Left ventricle myocardium inferior (tissue), 1 donor: ENCODE results near the gene SRP14. TPM values are rescaled to one million over a fixed set of nuclear protein-coding genes. Genes with fewer than 3 reads are reported as not detected.

ENCODE experiments used
- DNase-seq: peaks from one replicate; pipeline ENCODE4 v3.0.0-alpha.2; 2020
- H3K27ac ChIP-seq: fragments of 200-600 bp; replicated peaks from 2 replicates; pipeline ENCODE4 v1.8.0; 2021
- H3K27me3 ChIP-seq: fragments of 200-600 bp; 2 replicates; pipeline ENCODE4 v1.8.0; 2021; ENCODE audit warnings: low read depth
- H3K36me3 ChIP-seq: fragments of 200-600 bp; 2 replicates; pipeline ENCODE4 v1.8.0; 2021
- H3K4me1 ChIP-seq: fragments of 200-600 bp; 2 replicates; pipeline ENCODE4 v1.8.0; 2021
- H3K4me3 ChIP-seq: fragments of 200-600 bp; 2 replicates; pipeline ENCODE4 v1.8.0; 2021; ENCODE audit warnings: mild to moderate bottlenecking, moderate library complexity
- H3K9me3 ChIP-seq: fragments of 200-600 bp; replicated peaks from 2 replicates; pipeline ENCODE4 v1.8.0; 2021
- intact Hi-C: fragments of 100-400 bp; cut with micrococcal nuclease; formaldehyde crosslinking; loops from one replicate; pipeline ENCODE4 v1.11.0; 2022
- long read RNA-seq: library from polyadenylated mRNA; unstranded; transcript quantifications from one replicate; pipeline ENCODE4 v2.0.0, GENCODE V29; 2021
- total RNA-seq: library from RNA; stranded (reverse); fragmentation: NEBNext Ultra II Directional; extraction: Animal tissue kit (Norgen Biotek cat#: 25700); gene quantifications from one replicate; pipeline ENCODE4 v1.2.1, GENCODE V29; 2021
- TF ChIP-seq, protein P1 (sequence below): fragments of 200-600 bp; IDR thresholded peaks from 2 replicates; pipeline ENCODE4 v1.8.0; 2021; ENCODE audit warnings: antibody characterized with exemption, mild to moderate bottlenecking, borderline replicate concordance
- donor health status: DM: no; HTN: yes; CAD: no; lungs with severe emphysema.

SRP14 gene, protein sequence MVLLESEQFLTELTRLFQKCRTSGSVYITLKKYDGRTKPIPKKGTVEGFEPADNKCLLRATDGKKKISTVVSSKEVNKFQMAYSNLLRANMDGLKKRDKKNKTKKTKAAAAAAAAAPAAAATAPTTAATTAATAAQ
- 240 TPM for total RNA-seq
- long read RNA-seq, transcript SRP14-201 (5 exons, 1,077 nt), result major isoform, 288 of 318 reads
- long read RNA-seq, transcript SRP14-204 (4 exons, 780 nt), result minor isoform, 5 of 318 reads
- long read RNA-seq, partial matches to known transcripts, result 1 of 318 reads
- long read RNA-seq, other reads (novel, unspliced or antisense), result 24 of 318 reads

DNA sequence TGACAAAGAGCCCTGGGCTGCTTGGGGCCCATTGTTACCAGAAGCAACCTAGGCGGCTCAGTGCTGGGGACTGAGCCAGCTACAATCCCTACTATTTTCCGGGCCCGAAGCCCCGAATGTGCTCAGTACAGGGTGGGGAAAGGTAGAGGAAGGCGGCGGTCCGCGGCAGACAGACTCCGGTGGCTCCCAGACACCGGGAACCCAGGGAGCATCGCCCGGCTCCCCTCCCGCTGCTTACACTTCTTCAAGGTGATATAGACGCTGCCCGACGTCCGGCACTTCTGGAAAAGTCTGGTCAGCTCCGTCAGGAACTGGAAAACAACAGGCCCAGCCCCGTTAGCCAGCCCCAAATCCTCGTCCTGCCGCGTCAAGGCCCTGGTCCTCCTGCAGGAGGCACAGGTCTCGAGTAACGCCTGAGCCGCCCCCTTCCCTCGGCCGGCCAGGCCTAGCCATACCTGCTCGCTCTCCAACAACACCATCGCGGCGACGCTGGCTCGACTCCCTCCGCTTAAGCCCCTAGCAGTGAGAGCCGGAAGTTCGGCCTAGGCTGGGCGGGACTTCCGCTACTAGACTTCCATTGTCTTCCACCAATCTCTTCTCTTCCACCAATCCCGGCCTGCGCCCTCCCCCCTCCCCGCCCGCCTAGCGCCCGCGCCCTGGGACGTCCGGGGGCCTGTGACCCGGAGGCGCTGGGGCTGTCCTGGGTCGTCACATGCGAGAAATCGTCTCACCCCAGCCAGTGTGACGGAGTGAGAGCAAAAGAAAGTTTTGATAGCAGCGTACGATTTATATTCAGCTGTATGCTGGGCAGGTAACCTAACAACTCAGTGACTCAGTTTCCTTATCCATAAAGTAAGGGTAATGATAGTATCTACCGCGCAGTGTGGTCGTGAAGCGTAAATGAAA lies at the start of gene SRP14:
Gene SRP14, minus strand, starts transcription at position 544 of the 906 bp plus-strand sequence. Its CDS starts 65 bp downstream, at position 479.
- Histone ChIP-seq H3K9me3 (no peaks in the 10 kb centered on the region), H3K4me1 (peaks cover 57% of the 10 kb centered on the region), H3K4me3 (peak within 1 kb of the TSS; percentile 88), H3K36me3 (peaks cover 35% of the 10 kb centered on the region), H3K27ac (peak within 1 kb of the TSS; percentile 92), H3K27me3 (no peaks in the 10 kb centered on the region)
- TF ChIP-seq, protein P1, sequence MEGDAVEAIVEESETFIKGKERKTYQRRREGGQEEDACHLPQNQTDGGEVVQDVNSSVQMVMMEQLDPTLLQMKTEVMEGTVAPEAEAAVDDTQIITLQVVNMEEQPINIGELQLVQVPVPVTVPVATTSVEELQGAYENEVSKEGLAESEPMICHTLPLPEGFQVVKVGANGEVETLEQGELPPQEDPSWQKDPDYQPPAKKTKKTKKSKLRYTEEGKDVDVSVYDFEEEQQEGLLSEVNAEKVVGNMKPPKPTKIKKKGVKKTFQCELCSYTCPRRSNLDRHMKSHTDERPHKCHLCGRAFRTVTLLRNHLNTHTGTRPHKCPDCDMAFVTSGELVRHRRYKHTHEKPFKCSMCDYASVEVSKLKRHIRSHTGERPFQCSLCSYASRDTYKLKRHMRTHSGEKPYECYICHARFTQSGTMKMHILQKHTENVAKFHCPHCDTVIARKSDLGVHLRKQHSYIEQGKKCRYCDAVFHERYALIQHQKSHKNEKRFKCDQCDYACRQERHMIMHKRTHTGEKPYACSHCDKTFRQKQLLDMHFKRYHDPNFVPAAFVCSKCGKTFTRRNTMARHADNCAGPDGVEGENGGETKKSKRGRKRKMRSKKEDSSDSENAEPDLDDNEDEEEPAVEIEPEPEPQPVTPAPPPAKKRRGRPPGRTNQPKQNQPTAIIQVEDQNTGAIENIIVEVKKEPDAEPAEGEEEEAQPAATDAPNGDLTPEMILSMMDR, result peak; percentile 43
- intact Hi-C loops, result no loop called here
- DNase-seq, result peak; percentile 97

DNA sequence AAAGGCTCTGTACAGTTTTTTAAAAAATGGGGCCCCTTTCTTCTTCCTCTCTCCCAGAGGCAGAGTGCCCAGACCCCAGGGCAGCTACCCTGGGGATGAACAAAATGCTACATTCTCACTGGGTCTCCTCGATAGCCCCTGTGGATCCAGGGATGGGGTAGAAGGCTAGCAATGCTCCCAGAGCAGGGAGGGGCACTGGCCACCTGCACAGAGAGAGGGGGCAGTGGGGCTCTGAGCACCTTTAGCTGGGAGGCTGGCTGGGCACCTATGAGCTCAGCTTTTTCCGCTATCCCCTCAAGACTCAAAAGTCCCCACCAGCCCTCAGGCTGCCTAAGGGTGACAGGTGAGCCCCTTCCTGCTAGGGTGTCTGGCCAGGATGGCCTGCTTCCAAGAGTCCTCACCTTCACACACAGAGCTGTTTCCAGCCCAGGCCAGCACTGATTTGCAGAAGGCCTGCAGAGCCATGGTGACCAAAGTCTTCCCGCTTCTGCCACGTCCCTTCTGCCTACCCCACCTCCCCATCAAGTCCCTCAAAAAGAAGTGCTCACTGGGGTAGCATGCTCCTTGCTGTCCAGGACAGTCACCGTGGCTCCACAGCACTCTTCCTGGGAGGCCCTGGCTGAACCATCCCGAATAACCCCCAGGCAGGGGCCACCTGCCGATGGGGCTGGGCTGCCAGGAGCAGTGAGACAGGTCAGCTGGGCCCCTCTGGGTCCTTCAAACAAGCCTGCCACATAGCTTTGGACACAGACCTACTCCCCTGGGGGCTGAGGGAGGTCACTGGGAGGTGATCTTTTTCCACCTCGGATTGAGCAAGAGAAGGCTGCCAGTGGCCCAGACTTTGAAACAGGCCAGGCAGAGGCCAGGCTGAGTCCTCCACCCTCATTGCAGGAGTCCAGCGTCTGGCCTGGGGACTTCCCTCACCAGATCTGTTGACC lies 49.3 kb upstream of the SRP14 start:
- Histone ChIP-seq H3K36me3 (peaks cover 6% of the 10 kb centered on the region), H3K4me3 (no peak overlapping the region), H3K9me3 (no peaks in the 10 kb centered on the region), H3K27ac (peak overlapping the region; percentile 19), H3K27me3 (no peaks in the 10 kb centered on the region), H3K4me1 (peaks cover 70% of the 10 kb centered on the region)
- peak; percentile 53 for DNase-seq
- intact Hi-C loops, result no loop called here
- TF ChIP-seq, protein P1, result no peak

DNA sequence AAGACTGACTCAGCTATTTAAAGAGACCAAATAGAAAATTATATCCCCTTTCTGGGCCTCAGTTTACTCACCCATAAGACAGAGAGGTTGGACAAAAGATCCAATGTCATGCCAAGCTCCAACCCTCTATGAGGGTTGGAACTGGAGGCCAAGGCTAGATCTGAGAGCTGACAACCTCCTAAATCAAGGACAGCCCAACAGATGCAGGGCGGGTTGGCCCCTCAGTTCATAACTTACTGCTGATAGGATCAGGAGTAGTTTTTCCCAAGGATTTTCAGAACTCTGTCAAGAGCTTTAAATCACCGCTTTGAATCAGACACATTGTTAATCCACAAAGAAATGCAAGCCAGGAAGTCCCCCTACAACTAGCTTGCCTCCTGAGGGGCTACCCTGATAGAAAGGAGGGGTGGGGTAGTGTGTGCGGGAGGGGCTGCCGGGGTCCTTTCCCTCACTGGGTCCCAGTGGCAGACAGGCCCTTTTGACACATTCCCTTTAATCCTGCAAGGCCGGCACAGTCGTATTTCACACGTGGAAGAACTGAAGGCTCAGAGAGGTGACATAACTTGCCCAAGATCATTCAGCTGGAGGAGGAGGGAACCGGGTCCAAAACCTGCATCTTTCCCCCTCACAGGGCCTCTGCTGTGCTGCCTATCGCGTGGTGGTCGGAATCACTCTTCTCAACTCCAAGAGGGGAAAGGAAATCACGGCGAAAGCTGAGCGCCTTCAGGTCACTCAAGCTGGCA lies 48.3 kb upstream of the SRP14 start:
- Histone ChIP-seq H3K27ac (no peak overlapping the region), H3K4me3 (no peak overlapping the region), H3K4me1 (peaks cover 67% of the 10 kb centered on the region), H3K27me3 (no peaks in the 10 kb centered on the region), H3K9me3 (no peaks in the 10 kb centered on the region), H3K36me3 (peaks cover 6% of the 10 kb centered on the region)
- DNase-seq, result no peak
- intact Hi-C loops, result no loop called here
- TF ChIP-seq, protein P1, result no peak

DNA sequence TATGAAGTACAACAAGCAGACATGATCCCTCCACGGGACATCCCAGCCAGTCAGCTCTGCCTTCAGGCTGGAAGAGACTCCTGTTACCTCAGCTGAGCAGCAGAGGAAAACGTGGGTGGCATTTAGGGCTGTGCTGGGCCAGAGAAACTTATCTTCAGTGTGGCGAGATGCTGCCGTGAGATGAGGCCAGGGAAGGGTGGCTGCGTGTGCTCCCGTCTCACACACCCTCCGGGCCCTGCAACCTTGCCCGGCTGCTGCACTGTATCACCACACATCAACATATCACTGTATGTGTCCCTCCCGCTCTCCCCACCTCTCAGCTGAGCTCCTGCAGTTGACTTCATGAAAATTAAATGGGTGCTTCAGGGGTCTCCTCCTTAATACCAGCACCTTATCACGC lies 46.3 kb upstream of the SRP14 start:
- no peak overlapping the region for H3K27ac ChIP-seq
- no peak overlapping the region for H3K4me3 ChIP-seq
- H3K36me3 ChIP-seq, result no peaks in the 10 kb centered on the region
- no peak for DNase-seq
- H3K9me3 ChIP-seq, result no peaks in the 10 kb centered on the region
- peaks cover 68% of the 10 kb centered on the region for H3K4me1 ChIP-seq
- H3K27me3 ChIP-seq, result no peaks in the 10 kb centered on the region
- TF ChIP-seq, protein P1, result no peak
- intact Hi-C loops, result no loop called here
